Measurements from ENCODE around the gene CUX1. TPM values are rescaled to one million over a fixed set of nuclear protein-coding genes. Genes with fewer than 3 reads are reported as not detected.
A peak's percentile ranks its signal among the peaks of the same experiment; 100 is the strongest.
"Not testable (repeated sequence)": the region's sequence is repeated elsewhere in the genome, so short reads cannot be mapped to it uniquely, and the experiment has no call there.

Gene CUX1
- polyA plus RNA-seq, 1 donor = 43.6 TPM

- no peak for DNase-seq
Observed at GRCh38 chr7:102107474-102108104, 290.2 kb downstream of the CUX1 start.

GRCh38 chr7:102111061-102112041 is 293.9 kb downstream of the CUX1 start:
- no peak for DNase-seq

GRCh38 chr7:102115181-102115580 is 297.8 kb downstream of the CUX1 start:
- no peak for DNase-seq

- DNase-seq = no peak
Observed at GRCh38 chr7:102115931-102116330, 298.5 kb downstream of the CUX1 start.

GRCh38 chr7:102117743-102118142 is 300.3 kb downstream of the CUX1 start:
- no peak for DNase-seq

- DNase-seq = no peak
Observed at GRCh38 chr7:102119213-102119651, 301.8 kb downstream of the CUX1 start.

- no peak for DNase-seq
Observed at GRCh38 chr7:102119925-102120324, 302.5 kb downstream of the CUX1 start.

- DNase-seq = no peak
Observed at GRCh38 chr7:102120666-102121195, 303.3 kb downstream of the CUX1 start.

GRCh38 chr7:102122026-102122425 is 304.6 kb downstream of the CUX1 start:
- no peak for DNase-seq

GRCh38 chr7:102125127-102125596 is 307.7 kb downstream of the CUX1 start:
- DNase-seq = peak; percentile 25

GRCh38 chr7:102128303-102128702 is 310.9 kb downstream of the CUX1 start:
- DNase-seq = no peak

- DNase-seq = no peak
Observed at GRCh38 chr7:102129636-102130370, 312.4 kb downstream of the CUX1 start.

- DNase-seq = no peak
Observed at GRCh38 chr7:102132209-102132752, 314.9 kb downstream of the CUX1 start.

GRCh38 chr7:102138676-102139075 is 321.2 kb downstream of the CUX1 start:
- DNase-seq = no peak

- no peak for DNase-seq
Observed at GRCh38 chr7:102140952-102141370, 323.5 kb downstream of the CUX1 start.

GRCh38 chr7:102142433-102142832 is 325.0 kb downstream of the CUX1 start:
- not testable (repeated sequence) for DNase-seq

- no peak for DNase-seq
Observed at GRCh38 chr7:102146122-102146521, 328.7 kb downstream of the CUX1 start.

- DNase-seq = no peak
Observed at GRCh38 chr7:102147008-102147407, 329.6 kb downstream of the CUX1 start.

GRCh38 chr7:102148799-102149198 is 331.4 kb downstream of the CUX1 start:
- DNase-seq = no peak

GRCh38 chr7:102149416-102149815 is 332.0 kb downstream of the CUX1 start:
- DNase-seq = no peak

- DNase-seq = no peak
Observed at GRCh38 chr7:102150266-102150665, 332.8 kb downstream of the CUX1 start.
